HG03159 (cell line): ENCODE measurements around the gene LGALS12.
"Not testable (repeated sequence)": the region's sequence is repeated elsewhere in the genome, so short reads cannot be mapped to it uniquely, and the experiment has no call there.

Source experiments
- ATAC-seq: cut with Tn5 transposase; IDR thresholded peaks from one replicate; pipeline ENCODE4 v1.9.1; 2021; ENCODE audit warnings: mild to moderate bottlenecking, moderate library complexity; ENCODE audit not compliant: unreplicated experiment

The LGALS12 gene

GRCh38 chr11:63532117-63532516 lies 26.2 kb downstream of the LGALS12 start:
- no peak for ATAC-seq

DNA sequence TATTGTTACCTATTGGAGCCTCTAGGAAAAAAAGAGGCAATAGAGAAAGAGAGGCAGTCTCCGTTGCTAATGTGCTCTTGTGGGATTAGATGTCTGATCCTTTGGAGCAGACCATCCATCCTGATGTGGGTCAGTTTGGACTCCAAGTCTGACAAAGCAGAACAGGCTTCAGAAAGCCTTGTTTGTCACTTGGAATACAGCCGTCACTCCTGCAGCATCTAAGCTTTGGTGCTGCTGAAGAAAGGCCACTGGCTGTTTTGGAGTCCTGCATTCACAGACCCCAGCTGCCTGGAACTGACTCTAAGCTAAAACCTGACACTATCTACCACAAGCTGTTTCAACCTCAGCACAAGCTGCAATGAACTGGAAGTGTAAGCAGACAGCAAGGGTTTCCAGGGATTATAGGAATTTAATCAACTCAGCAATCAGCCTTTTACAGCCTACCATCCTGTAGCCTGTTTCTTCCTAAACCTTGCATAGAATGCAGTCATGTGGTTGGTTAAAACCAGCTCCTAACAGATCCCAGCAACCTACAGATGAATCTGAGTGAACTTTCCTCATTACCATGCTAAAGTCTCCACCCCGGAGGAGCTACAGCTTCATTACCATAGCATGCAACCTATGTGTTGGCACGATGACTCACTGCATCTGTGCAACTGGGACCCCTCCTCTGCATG lies 27.1 kb downstream of the LGALS12 start:
- ATAC-seq: no peak

- no peak for ATAC-seq
Observed at GRCh38 chr11:63534076-63534475, 28.2 kb downstream of the LGALS12 start.

- ATAC-seq: peak; percentile 44
Observed at GRCh38 chr11:63534895-63535461, 29.1 kb downstream of the LGALS12 start.

- no peak for ATAC-seq
Observed at GRCh38 chr11:63535734-63536133, 29.9 kb downstream of the LGALS12 start.

- ATAC-seq: no peak
Observed at GRCh38 chr11:63536669-63537292, 30.9 kb downstream of the LGALS12 start, which contains the start of gene PLAAT4. Gene PLAAT4 (plus strand): TSS chr11:63536808. CDS start chr11:63536869, 61 bp downstream.

GRCh38 chr11:63537293-63538101 lies 31.6 kb downstream of the LGALS12 start:
- no peak for ATAC-seq

GRCh38 chr11:63542506-63542905 lies 36.6 kb downstream of the LGALS12 start:
- not testable (repeated sequence) for ATAC-seq

- ATAC-seq: no peak
Observed at GRCh38 chr11:63543711-63544110, 37.8 kb downstream of the LGALS12 start.

GRCh38 chr11:63547061-63547460 lies 41.2 kb downstream of the LGALS12 start:
- no peak for ATAC-seq

GRCh38 chr11:63548178-63548577 lies 42.3 kb downstream of the LGALS12 start:
- ATAC-seq: no peak

GRCh38 chr11:63549411-63549810 lies 43.5 kb downstream of the LGALS12 start:
- ATAC-seq: no peak

DNA sequence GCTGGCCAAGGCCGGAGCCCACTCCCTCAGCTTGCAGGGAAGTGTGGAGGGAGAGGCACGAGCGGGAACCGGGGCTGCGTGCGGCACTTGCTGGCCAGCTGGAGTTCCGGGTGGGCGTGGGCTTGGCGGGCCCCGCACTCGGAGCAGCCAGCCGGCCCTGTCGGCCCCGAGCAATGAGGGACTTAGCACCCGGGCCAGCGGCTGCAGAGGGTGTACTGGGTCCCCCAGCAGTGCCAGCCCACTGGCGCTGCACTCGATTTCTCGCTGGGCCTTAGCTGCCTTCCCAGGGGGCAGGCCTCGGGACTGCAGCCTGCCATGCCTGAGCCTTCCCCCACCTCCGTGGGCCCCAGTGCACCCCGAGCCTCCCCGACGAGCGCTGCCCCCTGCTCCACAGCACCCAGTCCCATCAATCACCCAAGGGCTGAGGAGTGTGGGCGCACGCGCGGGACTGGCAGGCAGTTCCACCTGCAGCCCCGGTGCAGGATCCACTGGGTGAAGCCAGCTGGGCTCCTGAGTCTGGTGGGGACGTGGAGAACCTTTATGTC lies 44.3 kb downstream of the LGALS12 start:
- ATAC-seq: not testable (repeated sequence)

DNA sequence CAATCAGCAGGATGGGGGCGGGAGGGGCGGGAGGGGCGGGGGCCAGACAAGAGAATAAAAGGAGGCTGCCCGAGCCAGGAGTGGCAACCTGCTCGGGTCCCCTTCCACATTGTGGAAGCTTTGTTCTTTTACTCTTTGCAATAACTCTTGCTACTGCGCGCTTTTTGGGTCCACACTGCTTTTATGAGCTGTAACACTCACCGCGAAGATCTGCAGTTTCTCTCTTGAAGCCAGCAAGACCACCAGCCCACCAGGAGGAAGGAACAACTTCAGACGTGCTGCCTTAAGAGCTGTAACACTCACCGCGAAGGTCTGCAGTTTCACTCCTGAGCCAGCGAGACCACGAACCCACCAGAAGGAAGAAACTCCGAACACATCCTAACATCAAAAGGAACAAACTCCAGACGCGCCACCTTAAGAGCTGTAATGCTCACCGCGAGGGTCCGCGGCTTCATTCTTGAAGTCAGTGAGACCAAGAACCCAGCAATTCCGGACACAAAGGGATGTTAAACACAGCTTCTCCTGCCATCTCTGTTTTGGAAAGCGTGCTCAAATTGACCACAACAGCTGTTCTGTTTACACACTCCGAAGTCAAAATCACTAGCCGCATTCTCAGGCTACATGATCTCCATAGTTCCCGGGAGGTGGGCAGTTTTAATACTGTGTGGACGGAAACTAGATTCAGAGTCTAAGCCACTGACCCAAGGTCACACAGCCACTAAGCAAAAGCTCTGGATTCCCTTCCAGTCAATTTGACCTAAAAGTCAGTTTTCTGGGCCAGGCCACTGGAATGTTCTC lies 45.4 kb downstream of the LGALS12 start:
- no peak for ATAC-seq

DNA sequence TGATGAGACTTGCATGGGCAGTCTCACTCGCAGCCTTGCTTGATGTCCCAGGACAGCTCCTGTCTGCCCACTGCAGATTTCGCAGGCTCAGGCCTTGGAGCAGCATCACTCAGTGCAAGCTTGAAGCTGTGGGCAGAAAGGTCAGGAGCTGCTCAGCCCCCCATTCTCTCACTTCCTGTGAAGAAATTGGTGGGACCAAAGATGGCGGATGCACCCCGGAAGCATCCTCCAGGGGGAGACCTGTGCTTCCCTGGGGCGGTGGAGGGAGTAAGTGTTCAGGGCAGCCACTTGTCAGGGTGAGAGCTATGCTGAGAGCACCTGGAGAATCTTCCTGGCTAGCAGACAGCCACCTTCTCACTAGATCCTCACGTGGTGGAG lies 46.0 kb downstream of the LGALS12 start:
- no peak for ATAC-seq

DNA sequence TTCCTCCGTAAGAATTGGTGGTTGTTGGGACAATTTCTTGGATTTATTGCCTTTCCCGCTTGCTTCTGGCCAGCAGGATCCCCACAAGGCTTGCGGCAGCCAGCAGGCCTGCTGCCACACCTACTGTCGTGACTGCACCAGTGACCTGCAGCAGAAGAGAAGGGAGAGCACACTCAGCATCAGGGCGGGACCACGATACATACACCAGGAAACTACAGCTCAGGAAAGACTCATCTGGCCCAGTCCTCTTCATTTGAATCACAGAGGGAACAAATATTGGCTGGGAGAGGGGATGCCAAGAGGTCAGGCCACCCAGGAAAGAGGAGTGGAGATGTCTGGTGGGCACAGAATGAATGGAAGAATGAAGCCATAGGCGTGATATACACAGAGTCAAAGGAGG lies 47.0 kb downstream of the LGALS12 start:
- no peak for ATAC-seq

DNA sequence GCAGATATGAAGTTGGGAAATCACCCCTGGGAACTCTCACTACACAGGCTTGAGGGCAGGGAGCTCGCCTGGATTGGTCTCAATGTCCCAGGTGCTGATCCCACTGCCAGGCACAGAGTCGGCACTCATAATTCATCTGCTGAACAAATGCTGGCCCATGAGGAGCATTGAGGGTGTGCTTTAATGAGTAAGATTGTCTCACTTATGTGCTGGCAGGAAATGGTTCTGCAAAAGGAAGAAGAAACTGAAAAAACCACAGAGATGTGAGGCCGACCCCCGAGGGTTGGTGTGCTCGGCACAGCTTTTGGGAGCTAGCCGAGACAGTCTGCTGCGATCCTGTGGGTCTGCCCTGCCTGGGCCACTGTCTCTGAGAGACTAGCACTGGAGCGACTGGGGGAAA lies 47.9 kb downstream of the LGALS12 start:
- ATAC-seq: peak; percentile 82

DNA sequence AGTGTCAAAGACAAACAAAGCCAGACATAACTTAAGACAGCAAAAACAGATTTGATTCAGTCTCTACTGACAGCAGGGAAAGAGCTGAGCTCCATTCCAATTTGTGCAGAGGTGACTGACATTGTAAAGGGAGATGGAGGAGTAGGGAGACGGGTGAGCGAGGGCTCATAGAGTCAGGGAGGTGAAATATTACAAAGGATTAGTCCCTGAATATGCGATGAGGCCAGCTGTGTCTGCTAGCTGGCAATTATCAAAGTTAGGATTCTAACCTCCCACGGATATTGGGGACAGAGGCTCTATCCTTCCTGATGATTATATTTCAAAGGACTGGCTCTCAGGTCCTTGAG lies 49.0 kb downstream of the LGALS12 start:
- ATAC-seq: no peak

- ATAC-seq: no peak
Observed at GRCh38 chr11:63556404-63557013, 50.6 kb downstream of the LGALS12 start.

DNA sequence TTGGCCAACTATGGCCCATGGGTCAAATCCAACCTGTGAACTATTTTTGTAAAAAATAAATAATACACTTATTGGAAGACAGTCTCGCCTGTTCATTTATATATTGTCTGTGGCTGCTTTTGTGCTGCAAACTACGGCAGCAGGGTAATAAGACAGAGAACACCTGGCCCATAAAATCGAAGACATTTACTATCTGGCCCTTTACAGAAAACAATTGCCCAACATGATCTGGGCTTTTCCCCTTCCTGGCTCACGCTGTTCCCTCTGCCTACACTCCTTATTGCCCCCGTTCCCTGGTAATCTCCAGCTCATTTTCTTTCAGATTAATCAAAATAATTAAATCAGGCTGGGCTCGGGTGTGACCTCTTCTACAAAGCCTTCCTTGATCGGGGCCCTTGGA lies 51.7 kb downstream of the LGALS12 start:
- no peak for ATAC-seq
